Measurements from ENCODE around the gene CEP43. TPM values are rescaled to one million over a fixed set of nuclear protein-coding genes. Genes with fewer than 3 reads are reported as not detected.

Gene CEP43
- total RNA-seq, 4 donors from 2014 or later = 4.4 to 8.3 (median 5.9) TPM

DNA sequence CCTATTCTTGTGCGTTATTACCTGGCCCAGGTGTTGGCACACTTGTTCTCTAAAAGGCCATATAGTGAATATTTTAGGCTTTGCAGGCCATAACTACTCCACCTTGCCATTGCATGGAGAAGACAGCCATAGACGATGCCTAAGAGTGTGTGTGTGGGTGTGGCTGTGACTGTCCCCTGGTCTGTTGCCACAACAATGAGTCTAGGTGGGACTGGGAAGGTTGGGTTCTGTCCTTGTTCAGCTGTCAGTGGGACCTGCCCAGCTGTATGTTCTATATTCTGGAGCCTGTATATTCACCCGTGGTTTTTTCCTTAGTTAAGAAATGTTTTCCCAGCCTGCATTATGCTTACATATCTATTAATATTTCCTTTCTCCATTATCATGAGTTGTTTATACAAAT is 38.6 kb downstream of the CEP43 start:
- H3K27me3 ChIP-seq = no peaks in the 10 kb centered on the region
- peaks cover 0 to 24% of the 10 kb centered on the region in 2 donors for H3K36me3 ChIP-seq
- intact Hi-C loops (cut with DNase I; ENCODE audit: low total_unique reads) = no loop called here
- no peak for TF ChIP-seq POLR2A (IDR thresholded peaks at IDR 0.05)
- TF ChIP-seq CTCF (IDR thresholded peaks at IDR 0.05 in 4 of 5, conservative IDR thresholded peaks at IDR 0.05 in 1 of 5) = no peak
- DNase-seq (no peak), ATAC-seq (no peak)
- no peak overlapping the region for H3K4me3 ChIP-seq
- H3K27ac ChIP-seq = no peak overlapping the region
- in situ Hi-C loops (cut with MboI; ENCODE audit: low sequenced_read_pairs in 4 of 4) = no loop called here
- H3K4me1 ChIP-seq = no peaks in the 10 kb centered on the region
- no peaks in the 10 kb centered on the region for H3K9me3 ChIP-seq

- no peaks in the 10 kb centered on the region for H3K36me3 ChIP-seq
- TF ChIP-seq CTCF (IDR thresholded peaks at IDR 0.05 in 4 of 5, conservative IDR thresholded peaks at IDR 0.05 in 1 of 5) (no peak), POLR2A (IDR thresholded peaks at IDR 0.05) (no peak)
- H3K27ac ChIP-seq = no peak overlapping the region
- H3K4me3 ChIP-seq = no peak overlapping the region
- H3K9me3 ChIP-seq = no peaks in the 10 kb centered on the region
- intact Hi-C loops (cut with DNase I; ENCODE audit: low total_unique reads) = no loop called here
- ATAC-seq = no peak
- in situ Hi-C loops (cut with MboI; ENCODE audit: low sequenced_read_pairs in 4 of 4) = no loop called here
- H3K4me1 ChIP-seq = no peaks in the 10 kb centered on the region
- DNase-seq = no peak
- H3K27me3 ChIP-seq = no peaks in the 10 kb centered on the region
Observed at GRCh38 chr6:167044696-167045095, 45.5 kb downstream of the CEP43 start.

GRCh38 chr6:167045828-167046580 is 46.8 kb downstream of the CEP43 start:
- intact Hi-C loops (cut with DNase I; ENCODE audit: low total_unique reads) = no loop called here

GRCh38 chr6:167046861-167047495 is 47.8 kb downstream of the CEP43 start:
- H3K36me3 ChIP-seq = no peaks in the 10 kb centered on the region
- no peak overlapping the region for H3K27ac ChIP-seq
- H3K9me3 ChIP-seq = no peaks in the 10 kb centered on the region
- ATAC-seq (no peak), DNase-seq (no peak)
- TF ChIP-seq CTCF (IDR thresholded peaks at IDR 0.05 in 4 of 5, conservative IDR thresholded peaks at IDR 0.05 in 1 of 5) = no peak
- no peak for TF ChIP-seq POLR2A (IDR thresholded peaks at IDR 0.05)
- intact Hi-C loops (cut with DNase I; ENCODE audit: low total_unique reads) (no loop called here), in situ Hi-C loops (cut with MboI; ENCODE audit: low sequenced_read_pairs in 4 of 4) (no loop called here)
- no peaks in the 10 kb centered on the region for H3K4me1 ChIP-seq
- H3K4me3 ChIP-seq = no peak overlapping the region
- no peaks in the 10 kb centered on the region for H3K27me3 ChIP-seq

More at GRCh38 chr6:167045828-167046580, 46.8 kb downstream of the CEP43 start:
- no peak overlapping the region for H3K4me3 ChIP-seq
- H3K27me3 ChIP-seq = no peaks in the 10 kb centered on the region
- H3K36me3 ChIP-seq = no peaks in the 10 kb centered on the region
- DNase-seq = no peak
- TF ChIP-seq CTCF (IDR thresholded peaks at IDR 0.05 in 4 of 5, conservative IDR thresholded peaks at IDR 0.05 in 1 of 5) = no peak
- TF ChIP-seq POLR2A (IDR thresholded peaks at IDR 0.05) = no peak
- no peaks in the 10 kb centered on the region for H3K4me1 ChIP-seq
- ATAC-seq = no peak
- H3K9me3 ChIP-seq = no peaks in the 10 kb centered on the region
- no peak overlapping the region for H3K27ac ChIP-seq
- in situ Hi-C loops (cut with MboI; ENCODE audit: low sequenced_read_pairs in 4 of 4) = no loop called here
